CD4-positive, alpha-beta T cell treated with Interleukin-12 subunit alpha and Interleukin-12 subunit beta, for 1 hour (primary cell): Measurements from ENCODE around the gene ARHGEF12.
"Not testable (repeated sequence)": the region's sequence is repeated elsewhere in the genome, so short reads cannot be mapped to it uniquely, and the experiment has no call there.

Experiments used
- DNase-seq: peaks from one replicate; pipeline ENCODE4 v3.0.0-alpha.2; 2020

Gene ARHGEF12

DNA sequence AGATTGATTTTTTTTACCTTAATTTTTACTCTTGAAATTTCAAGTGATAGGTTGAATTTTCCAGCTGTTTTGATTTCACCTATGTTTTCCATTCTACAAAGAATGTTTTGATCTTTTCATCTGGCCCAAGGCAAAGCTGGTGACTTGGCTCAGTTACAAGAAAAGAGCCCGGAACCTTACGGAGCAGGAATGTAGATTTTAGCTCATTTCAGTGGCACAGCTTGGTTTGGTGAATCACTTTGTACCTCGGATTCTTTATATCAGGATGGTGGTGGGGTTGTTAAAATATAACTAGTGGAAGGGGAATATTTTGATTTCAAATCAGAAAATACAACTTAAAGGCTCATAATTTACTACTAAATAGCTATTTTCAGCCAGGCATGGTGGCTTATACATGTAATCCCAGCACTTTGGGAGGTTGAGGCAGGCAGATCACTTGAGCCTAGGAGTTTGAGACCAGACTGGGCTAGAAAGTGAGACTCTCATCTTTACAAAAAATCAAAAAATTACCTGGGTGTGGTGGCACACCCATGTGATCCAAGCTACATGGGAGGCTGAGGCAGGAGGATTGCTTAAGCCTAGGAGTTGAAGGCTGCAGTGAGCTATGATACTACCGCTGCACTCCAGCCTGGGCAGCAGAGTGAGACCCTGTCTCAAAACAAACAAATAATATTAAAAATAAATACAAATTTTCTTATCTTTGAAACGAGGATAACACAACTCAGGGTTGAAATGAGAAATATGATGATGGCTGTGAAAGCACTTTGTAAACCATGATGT, 166.0 kb downstream of the ARHGEF12 start:
- no peak for DNase-seq

DNA sequence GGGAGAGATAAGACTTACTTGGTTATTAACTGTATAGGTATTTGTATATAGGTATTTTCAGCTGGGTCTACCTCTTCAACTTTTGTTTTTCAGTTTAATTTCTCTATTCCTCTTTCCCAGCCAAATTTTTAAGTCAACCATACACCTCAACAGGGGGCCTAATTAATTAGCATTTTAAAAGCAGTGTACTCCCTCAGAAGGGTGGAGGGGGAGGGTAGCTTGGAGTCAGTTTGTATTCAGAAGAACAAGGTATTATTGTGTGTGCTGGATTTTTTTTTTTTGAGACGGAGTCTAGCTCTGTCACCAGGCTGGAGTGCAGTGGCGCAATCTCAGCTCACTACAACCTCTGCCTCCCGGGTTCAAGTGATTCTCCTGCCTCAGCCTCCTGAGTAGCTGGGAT, 167.3 kb downstream of the ARHGEF12 start:
- DNase-seq, result not testable (repeated sequence)

DNA sequence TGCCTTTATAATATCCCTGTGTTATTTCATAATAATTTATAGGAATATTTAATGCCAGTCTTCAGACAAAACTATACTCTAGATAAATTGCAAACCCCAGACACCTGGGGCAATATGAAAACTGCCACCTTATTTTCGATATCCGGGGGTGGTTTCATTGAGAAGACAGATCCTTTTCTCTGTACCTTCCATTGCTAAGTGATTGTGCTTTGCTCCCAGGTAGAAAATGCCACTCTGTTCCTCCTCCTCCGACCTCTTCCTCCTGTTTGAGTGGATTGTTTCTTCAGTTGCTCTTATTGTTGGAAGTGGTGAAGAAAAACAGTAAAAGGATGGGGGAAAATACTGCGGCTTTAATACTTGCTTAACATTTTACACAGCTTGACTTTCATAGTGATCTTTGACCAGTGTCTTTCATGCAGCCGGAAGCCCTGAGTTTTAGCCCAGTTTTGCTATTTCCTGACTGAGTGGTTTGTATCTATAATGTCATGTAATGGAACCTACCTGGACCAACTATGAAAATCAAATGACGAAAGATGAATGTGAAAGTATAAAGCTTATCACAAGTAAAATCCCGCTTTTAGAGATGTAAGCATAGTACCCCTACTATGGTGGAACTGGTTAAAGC, 169.7 kb downstream of the ARHGEF12 start:
- DNase-seq, result no peak

DNA sequence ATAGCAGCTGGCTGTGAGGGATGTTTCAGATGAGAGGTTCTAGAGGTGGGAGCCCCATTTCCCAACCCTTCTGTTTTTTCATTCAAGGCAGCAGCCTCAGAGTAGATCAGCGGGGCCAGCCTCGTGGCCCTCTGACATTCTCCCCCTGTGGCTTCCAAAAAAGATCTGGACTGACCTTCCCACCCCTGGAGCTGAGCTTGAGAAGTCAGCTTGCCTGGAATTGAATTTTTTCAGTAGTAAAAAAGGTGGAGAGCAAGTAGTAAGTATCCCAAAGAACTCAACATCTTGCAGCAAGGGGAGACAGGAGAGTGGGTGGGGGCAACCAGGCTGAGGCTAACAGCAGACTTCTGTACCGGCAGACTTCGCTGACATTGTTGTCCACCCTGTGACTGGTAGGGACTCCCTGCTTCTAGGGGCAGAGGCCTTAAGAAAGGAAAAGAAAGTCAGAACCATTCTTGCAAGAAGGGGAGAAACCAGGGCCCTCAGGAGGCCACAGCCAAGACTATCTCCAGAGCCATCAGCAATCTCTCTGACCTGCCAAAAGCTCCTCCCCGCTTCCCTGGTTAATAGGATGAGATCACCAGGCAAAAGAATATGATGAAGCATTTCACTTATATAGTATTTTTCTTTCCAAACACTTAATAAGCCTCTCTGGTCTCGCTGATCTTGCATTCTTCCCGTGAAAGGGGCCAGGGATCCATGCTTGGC, 173.3 kb downstream of the ARHGEF12 start:
- DNase-seq, result no peak

DNA sequence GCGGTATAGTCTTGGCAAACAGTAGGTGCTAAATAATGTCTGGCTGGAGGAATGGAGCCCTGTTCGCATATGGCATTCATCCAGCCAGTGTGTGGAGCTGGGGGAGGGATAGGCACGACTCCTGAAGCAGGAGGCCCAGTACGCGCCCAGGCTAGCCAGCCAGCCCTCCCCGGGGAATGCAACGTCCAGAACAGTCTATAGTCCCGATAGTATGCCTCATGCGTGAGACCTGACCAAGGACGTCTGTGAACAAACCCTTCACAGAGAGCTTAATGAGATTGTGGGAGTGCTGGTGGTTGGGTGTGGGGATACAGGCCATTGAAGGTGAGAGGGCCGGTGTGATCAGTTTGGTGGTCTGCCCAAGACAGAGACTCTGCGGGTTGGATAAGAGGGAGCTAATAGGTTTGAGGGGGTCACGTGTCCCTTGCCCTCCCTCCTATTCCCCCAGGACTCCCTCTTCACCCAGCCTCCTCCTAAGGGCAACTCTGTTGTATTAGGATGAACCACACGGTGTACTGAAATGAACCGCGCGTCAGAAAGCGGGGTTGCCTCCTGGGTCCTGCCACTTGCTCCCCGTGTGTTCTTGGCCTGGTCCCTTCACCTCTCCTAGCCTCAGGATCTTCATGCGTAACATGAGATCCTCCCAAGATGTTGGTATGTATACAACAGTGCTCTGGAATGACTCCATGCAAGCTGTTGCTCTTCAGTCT, 174.3 kb downstream of the ARHGEF12 start:
- no peak for DNase-seq

DNA sequence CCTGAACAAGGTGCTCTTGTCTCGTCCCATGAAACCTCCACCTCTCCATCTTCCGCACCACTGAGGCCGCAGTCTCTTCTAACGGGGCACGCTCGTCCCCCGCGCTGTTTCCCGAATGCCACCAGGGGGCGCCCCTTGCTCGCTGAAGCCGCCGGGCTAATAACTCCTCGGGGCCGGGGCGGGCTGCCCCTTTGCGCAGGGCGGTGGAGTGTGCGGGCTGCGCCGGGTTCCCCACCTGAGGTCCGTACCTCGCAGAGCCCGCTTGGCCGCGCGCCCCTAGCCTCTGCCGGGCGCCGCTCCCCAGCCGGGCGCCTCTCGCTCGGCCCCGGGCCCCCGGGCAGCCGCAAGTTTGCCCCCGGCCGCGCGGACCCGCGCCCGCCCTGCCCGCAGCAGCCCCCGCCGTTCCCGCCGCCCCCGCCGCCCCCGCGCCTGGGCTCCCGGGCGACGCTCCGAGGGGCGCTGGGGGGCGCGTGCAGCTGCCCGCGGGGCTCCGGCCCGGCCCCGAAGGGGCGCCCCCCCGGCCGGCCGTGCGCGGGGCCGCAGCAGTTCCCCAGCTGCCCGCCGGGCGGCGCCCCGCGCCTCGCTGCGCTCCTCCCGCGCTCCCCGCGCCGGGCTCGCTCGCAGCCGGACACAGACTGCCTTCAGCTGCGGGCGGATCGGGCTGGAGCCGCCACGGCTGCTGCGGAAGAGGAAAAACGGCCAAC, 175.1 kb downstream of the ARHGEF12 start, which contains the start of gene GRIK4:
Gene GRIK4 (plus strand): TSS at position 633 of the 704 bp plus-strand sequence. CDS start 148,571 bp downstream, outside the sequence.
- DNase-seq, result peak; percentile 60

DNA sequence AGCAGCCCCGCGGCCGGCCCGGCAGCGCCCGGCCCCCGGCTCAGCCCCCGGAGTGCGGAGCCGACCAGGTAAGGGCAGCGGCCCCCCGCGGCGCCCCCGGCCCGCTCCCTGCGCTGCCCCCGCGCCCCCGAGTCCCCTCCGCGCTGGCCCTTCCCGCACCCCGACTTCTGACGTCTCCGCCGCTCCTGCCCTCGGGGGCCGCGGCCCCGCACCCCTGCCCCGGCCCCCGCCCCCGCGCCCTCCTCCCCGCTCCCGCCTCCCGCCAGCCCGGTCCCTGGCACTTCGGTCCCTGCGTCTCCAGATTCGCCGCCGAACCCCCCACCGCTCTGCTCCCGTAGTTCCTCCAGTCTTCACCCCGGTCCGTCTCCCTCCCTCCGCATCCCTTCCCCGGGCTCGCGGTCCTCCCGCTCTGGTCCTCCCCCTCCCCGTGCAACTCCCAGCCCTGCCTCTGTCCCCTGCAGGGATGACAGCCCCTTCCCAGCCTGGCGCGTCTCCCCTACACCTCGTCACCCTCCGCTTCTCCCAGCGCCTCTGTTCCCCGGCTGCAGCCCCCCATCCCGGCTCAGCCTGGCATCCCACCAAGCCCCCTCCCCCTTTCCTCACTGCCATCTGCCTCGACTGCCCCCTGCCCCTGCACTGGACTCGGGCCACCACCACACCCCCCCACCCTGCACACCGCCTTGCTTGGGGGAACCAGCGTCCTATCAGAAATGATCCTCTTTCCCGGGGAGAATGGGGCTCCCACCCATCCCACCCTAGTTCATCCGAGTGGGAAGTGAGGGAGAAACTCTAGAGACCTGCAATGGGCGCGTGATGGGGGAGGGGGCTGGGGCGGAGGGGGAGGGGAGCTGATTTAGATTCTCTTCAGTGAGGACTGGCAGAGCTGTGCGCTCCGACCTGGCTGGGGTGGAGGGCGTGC, 175.9 kb downstream of the ARHGEF12 start:
- DNase-seq, result no peak

DNA sequence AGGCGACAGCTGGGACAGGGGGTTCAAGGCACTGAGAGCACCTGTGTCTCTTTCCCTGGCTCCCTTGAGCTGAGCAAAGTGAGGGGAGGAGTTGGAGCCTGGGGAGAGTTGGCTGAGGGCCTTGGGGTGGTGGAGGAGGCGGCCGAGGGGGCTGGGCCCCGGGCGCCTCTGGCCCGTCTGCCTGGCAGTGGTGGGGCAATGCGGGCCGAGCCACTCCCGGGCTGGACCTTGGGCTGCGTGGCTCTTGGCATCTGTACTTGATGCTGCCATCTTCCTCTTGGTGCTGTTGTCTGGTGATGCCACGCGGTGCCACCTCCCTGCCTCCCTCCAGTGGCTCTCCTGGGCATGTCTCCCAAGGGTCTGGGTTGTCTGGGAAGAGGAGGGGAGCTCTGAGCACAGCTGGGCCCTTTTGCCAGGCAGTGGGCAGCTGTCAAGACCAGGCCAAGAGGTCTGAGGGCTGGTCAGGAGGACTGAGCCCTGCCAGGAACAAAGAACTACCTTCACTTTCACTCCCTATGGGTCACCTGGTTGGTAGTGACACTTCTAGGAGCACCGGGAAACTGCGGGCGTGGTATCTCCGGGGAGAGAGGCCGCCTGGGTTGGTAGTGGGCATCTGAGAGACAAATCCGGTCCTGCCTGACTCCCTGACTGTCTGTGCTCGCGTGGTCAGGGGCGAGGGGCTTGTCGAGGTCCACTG, 176.7 kb downstream of the ARHGEF12 start:
- DNase-seq, result no peak

DNA sequence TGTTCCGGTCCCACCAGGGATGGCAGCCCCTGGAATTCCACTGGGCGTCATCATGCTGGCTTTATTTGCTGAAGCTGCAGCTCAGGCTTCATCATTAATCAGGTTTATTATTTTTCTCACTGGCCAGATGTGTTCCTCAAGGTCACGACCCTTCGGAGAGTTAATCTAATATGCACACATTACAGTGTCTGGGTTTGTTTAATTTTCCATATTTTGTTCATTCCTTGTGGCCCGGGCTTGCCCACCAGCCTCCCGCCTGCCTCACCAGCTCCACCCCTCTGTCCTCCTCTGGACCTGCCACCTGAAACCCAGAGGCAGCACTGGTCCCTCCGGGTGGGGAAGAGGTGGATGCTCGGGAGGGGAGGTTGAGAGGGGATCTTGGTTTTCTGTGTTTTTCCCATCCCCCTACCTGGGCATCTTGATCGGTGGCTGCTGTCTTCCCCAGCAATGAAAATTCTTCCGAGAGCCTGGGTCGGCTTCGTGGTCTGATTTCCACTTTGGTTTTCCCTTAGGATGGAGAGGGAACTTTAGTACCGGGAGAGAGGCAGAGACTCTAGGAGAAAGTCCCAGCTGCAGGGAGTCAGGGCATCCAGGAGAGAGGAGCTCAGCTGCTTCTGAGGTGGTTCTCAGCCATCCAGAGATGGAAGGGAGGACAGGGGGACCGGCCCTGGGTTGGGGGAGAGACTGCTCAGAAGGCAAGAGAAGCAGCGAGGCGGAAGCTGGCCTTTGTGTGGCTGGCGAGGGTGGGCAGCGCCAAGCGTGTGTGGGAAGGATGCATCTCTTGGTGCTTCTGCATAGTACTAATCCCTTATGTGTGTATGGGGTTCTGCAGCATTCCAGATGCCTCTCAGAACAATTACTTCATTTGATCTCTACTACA, 177.5 kb downstream of the ARHGEF12 start:
- DNase-seq, result no peak

DNA sequence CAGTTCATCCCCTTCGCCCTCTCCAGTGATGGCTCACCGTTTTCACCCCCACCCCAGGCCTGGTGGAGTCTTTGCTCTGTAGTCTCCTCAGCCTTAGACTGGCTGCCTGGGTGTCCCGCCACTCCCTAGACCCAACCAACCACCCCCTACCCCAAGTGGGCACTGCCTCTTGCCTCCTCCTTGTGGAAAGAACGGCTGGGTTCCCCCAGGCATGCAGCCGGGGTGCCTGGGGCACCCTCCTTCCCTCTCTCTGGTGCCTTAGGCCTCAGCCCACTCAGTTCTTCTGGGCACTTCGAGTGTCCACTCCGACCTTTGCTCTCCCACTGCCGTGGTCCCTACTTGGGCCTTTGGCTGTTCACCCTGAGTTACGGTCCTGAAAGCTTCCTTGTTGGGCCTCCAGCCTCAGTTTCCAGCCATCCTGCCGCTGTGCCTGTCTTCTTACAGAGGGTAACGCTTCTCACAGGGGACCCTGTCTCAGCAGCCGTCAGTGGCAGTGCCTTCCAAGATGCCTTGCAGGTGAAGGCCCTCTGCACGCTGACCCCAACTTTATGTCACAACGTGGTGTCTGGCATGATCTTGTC, 178.4 kb downstream of the ARHGEF12 start:
- no peak for DNase-seq

DNA sequence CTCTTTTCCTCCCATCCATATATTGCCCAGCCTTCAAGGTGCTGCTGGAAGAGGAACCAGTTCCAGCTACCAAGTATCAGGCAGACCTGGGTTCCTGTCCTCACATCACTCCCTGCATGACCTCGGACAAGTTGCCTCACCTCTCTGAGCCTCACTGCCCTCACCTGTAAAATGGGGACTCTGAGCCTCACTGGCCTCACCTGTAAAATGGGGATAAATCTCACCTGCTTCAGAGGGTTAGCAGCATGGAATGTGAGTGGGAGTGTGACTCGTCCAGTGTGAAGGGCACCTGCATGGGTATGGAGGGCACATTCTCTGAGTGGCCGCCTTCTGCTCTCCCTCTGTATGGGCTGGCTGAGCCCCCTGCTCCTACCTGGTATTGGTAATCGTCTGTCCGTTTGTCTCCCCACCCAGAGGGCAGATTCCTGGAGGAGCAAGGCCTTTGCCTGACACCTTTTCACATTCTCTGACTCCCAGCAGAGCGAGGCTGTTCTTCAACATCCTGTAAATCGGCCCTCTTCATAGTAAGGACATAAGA, 179.0 kb downstream of the ARHGEF12 start:
- no peak for DNase-seq

DNA sequence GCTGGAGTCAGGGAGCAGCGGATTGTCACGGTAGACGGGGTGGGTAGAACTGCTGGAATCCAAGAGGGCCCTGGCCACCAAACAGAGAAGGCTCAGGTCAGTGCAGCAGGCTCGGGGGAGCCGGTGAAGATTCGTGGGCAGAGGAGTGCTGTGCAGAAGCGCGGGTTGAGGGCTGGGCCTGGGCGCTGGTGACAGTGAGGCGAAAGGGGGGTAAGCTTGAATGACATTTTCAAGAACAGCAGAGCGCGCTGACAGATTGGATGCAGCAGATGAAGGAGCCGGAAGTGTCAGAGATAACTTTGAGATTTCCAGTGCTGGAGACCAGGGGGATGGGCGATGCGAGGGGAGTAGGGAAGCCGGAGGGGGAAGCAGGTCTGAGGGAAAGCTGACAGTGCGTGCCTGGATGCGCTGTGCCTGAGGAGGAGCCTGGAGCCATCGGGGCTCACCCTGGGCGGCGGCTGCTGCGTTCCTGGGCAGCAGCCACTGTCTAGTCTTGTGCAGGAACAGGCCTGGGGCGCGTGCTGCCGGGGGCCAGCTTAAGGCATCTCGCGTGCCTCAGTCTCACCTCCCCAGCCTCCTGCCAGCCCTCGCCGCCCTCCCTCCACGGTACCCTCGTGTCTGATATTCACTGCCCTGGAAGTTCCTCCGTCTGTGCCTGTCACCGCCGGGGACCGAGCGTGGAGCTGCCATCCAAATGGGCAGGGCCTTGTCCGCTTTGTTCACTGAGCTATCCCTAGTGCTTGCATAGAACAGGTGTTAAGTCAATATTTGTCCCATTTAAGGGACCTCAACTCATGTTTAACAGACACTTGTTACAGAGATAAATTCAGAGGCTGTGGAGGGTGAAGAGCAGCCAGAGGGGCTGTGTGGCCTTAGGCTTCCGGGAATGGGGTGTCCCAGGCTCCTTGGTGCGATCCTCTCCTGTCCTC, 180.5 kb downstream of the ARHGEF12 start:
- DNase-seq, result no peak

DNA sequence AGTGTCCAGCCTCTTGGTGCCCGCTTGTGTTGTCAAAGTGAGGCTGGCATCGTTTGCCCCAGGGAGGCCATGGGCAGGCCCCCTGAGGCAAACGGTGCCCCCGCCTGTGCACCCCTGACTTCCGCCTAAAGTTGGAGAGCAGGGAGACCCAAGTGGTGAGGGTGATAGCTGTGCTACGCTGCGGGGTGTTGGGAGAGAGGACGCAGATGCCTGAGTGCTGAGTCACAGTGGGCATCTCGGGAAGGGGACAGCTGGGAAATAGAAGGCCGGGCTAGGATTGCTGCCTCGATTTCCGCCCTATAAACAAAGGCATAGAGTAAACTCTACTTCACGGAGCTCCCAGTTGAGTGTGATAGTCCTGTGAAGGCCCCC, 181.2 kb downstream of the ARHGEF12 start:
- no peak for DNase-seq

DNA sequence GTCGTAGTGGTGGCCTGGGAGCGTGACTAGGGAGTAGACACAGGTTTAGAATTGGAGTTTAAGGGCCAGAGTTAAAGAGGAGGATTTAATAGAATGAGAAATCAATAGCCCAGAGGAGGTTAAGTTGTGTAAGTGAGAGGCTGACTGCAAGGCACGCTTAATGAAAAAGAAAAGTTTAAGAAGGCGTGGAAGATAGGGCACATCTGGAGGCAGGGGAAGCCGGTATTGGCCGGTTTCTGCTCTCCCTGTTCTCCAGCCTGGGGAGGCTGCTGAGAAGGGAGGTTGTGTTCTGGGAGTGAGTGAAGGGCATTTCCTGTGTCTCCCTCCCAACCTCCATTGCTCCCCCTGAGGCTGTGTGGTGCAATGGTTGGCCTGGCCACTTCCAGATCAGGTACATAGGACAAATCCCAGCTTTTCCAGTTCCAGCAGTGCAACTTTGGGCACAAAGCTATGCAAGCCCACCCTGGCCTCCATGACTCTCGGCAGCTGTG, 181.6 kb downstream of the ARHGEF12 start:
- no peak for DNase-seq

DNA sequence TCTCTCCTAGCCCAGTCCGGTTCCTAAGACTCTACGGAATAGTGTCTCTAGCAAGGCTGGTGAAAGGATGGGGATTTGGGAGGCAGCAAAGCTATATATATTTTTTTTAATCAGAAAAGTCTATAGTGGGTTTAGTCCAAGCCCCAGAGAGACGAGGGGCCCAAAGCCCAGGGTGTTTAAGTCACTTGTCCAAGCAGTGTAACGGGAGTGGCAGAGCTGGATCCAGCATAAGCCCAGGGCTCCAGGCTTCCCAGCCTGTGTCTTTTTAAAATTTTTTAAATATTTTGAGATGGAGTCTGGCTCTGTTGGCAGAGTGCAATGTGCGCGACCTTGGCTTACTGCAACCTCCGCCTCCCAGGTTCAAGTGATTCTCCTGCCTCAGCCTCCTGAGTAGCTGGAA, 182.1 kb downstream of the ARHGEF12 start:
- DNase-seq, result no peak

DNA sequence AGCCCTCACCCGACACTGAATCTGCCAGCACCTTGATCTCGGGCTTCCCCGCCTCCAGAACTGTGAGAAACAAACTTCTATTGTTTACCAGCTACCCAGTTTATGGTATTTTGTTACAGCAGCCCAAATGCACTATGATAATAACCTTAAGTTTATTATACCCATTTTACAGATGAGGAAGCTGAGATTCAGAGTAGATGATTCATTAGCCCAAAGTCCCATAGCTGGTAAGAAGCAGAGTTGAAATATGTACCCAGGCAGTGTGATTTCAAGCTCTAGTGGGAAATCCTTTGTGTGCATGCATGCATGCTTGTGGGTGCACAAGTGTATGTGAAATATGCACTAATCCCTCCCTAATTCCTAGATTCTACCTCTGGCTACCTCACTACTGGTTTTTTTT, 183.3 kb downstream of the ARHGEF12 start:
- no peak for DNase-seq

DNA sequence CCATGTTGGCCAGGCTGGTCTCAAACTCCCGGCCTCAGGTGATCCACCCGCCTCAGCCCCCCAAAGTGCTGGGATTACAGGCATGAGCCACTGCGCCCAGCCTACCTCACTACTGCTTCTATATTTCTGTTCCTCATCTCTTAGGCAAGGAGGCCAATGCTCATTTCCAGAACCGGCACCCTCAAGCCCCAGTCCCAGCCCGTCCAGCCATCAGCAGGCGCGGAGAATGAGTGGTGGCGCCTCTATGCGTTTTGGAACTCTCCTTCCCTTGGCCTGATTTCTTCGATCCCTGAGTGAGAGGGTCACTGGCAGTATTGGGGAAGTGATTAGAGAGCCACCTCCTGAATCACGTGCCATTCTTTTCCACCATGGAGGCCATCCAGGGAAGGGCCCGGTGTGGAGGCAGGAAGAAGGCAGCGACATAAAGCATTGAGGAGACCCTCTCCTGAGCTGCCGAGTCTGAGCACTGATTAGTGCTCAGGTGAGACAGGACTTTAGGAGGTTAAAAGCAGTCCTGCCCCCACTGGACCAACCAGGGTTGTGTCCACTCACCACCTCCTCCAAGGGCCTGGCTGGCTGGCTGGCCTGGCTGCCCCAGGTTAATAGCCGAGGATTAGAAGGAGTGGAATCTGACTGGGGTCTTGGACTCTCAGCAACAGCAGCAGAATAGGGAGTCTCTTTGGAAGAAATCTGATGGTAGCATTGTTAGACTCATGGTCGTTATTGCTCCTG, 184.0 kb downstream of the ARHGEF12 start:
- no peak for DNase-seq
